Measurements from ENCODE around the gene LAMA3.

GRCh38 chr18:23701017-23701416, 11.8 kb downstream of the LAMA3 start:
- TF ChIP-seq POLR2A (IDR thresholded peaks at IDR 0.05; ENCODE audit: low read depth, low read length) (no peak), POLR2AphosphoS5 (IDR thresholded peaks at IDR 0.05; ENCODE audit: low read depth, low read length) (no peak), POU2F2 (IDR thresholded peaks at IDR 0.05; ENCODE audit: low read depth, low read length) (no peak)

Data from GM12891 (cell line).